Heart right ventricle (tissue), 16 donors: ENCODE data around the gene ZNF385B. TPM values are rescaled to one million over a fixed set of nuclear protein-coding genes. Genes with fewer than 3 reads are reported as not detected.

Experiments
- ATAC-seq, 8 donors: fragments of 200-7000 bp; cut with Tn5 transposase; one replicate each; pipeline ENCODE4 v1.9.1; 2020; ENCODE audit warnings: mild to moderate bottlenecking in 8 of 8, moderate library complexity in 8 of 8, moderate number of reproducible peaks in 1 of 8
- DNase-seq, 2 donors: peaks; one replicate each; pipeline ENCODE4 v3.0.0-alpha.2; 2020
- H3K27ac ChIP-seq, 10 donors: fragments of 200-600 bp; sonication (generic) in 2 of 10; one replicate each; pipeline versions ENCODE4 v1.5.0 to v1.8.0; 2020 to 2022; ENCODE audit warnings: mild to moderate bottlenecking in 3 of 10
- H3K27me3 ChIP-seq, 7 donors: fragments of 200-600 bp; one replicate each; pipeline ENCODE4 v1.8.0; 2021 to 2022; ENCODE audit warnings: mild to moderate bottlenecking in 2 of 7
- H3K36me3 ChIP-seq, 9 donors: fragments of 200-600 bp; sonication (generic) in 1 of 9; one replicate each; pipeline versions ENCODE4 v1.5.0 to v1.8.0; 2020 to 2022; ENCODE audit warnings: mild to moderate bottlenecking in 2 of 9
- H3K4me1 ChIP-seq, 9 donors: fragments of 200-600 bp; sonication (generic) in 1 of 9; one replicate each; pipeline versions ENCODE4 v1.5.0 to v1.8.0; 2020 to 2022; ENCODE audit warnings: mild to moderate bottlenecking in 4 of 9
- H3K4me3 ChIP-seq, 10 donors: fragments of 200-600 bp; sonication (generic) in 2 of 10; one replicate each; pipeline versions ENCODE4 v1.5.0 to v1.8.0; 2020 to 2022; ENCODE audit warnings: mild to moderate bottlenecking in 7 of 10, moderate library complexity in 2 of 10
- H3K9me3 ChIP-seq, 11 donors: fragments of 200-600 bp in 10 of 11; sonication (generic) in 2 of 11; one replicate each; pipeline versions ENCODE4 v1.5.0 to v1.8.0; 2013 to 2022; ENCODE audit warnings: mild to moderate bottlenecking in 2 of 11, control low read depth in 1 of 11, moderate library complexity in 1 of 11
- WGBS, 2 donors: extraction: QIAGEN DNeasy Blood & Tissue Kit; methylation state at CpG; one replicate each; pipeline ENCODE4 v1.1.7; 2013; ENCODE audit warnings: inconsistent platforms in 1 of 2; 5-methylcytosine and 5-hydroxymethylcytosine counted together
- intact Hi-C, 10 donors: fragments of 100-400 bp; cut with DNase I; formaldehyde crosslinking; loops; one replicate each; pipeline versions ENCODE4 v1.11.1 to v1.14.2; 2022
- polyA plus RNA-seq, 2 donors: library from polyadenylated mRNA; stranded (reverse); fragments of 200-250 nt; gene quantifications; one replicate each; pipeline ENCODE4 v1.2.3, GENCODE V29; 2013
- total RNA-seq, 10 donors: library from RNA; stranded (reverse); fragmentation: NEBNext Ultra II Directional in 3 of 10; extraction: Animal tissue kit (Norgen Biotek cat#: 25700) in 3 of 10; gene quantifications; one replicate each; pipeline versions ENCODE4 v1.2.1 to v1.2.4, GENCODE V29; 2021 to 2023
- TF ChIP-seq, protein P1 (sequence below), 9 donors: fragments of 200-600 bp; sonication (generic) in 2 of 9; IDR thresholded peaks; one replicate each; pipeline versions ENCODE4 v1.5.0 to v1.8.0; 2021 to 2022; ENCODE audit warnings: antibody characterized with exemption in 9 of 9, mild to moderate bottlenecking in 5 of 9, moderate library complexity in 1 of 9
- donor health status: Arrhythmogenic right ventricular cardiomyopathy.
- donor health status: ischemic (EF 13 %, LVEDD 7.1; RV severe dilation, severe dysfunction).
- donor health status: healthy with polysubstance abuse.
- donor health status: DM: no; HTN: yes; CAD: no.
- donor health status: DM: no; HTN: no; CAD: no.
- donor health status: ischemic (EF 25% LVEDD 6.9; RV normal size, moderate dysfunction).
- donor health status: ischemic (EF 25% LVEDD 5.7; RV mildly dilated, moderate dysfunction).
- donor health status: healthy.
- donor health status: DM: yes; HTN: yes; CAD: no.
- donor health status: Ischemic cardiomyopathy.
- donor health status: ischemic (EF 35%, LVEDD 5.7; RV mildly dilated, moderate dysfunction).
- donor health status: nonischemic (EF 11% LVEDD 7.7; RV severe dilation, severe dysfunction).
- donor health status: DM: yes; HTN: yes; CAD: no.
- donor health status: PGD.
- donor health status: ischemic (EF 29% LVEDD 5.4; RV normal size, mild dysfunction).
- donor health status: nonischemic (EF 23%, LVEDD 6.1; RV moderate dilation, normal function).

The ZNF385B gene
- total and polyA plus RNA-seq, 12 donors: 0.19 to 19.7 (median 1.7) TPM

DNA sequence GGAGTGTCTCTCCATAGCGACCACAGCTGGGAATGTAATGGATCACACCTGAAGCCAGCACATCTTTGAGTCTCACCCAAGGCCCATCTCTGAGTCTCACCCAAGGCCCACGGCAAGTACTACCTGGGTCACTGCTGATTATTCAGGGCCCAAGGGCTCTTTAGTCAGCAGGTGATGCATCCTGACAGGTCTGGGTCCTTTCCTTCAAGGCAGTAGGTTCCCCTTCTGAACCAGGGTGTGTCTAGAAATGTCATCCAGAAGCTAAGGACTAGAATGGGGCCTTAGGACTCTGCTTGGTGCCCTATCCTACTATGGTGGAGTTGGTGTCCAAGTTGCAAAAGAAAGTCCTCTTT is 248.1 kb downstream of the ZNF385B start:
- 95 to 97% methylated on average over 2 of the region's 2 CpGs for WGBS, 2 donors
- intact Hi-C loops: loop anchor here in 2 of 10 donors (10.0 kb wide), 2 partner anchors 132 to 188 kb away; no protein-coding TSS in a partner anchor
- Histone ChIP-seq H3K36me3 (no peaks in the 10 kb centered on the region), H3K4me1 (peaks cover 0 to under 1% (median 0%) of the 10 kb centered on the region in 9 donors), H3K27ac (no peak overlapping the region), H3K4me3 (no peak overlapping the region), H3K27me3 (no peaks in the 10 kb centered on the region), H3K9me3 (no peaks in the 10 kb centered on the region)
- ATAC-seq: peak in 1 of 8 donors; percentile 15
- TF ChIP-seq, protein P1, sequence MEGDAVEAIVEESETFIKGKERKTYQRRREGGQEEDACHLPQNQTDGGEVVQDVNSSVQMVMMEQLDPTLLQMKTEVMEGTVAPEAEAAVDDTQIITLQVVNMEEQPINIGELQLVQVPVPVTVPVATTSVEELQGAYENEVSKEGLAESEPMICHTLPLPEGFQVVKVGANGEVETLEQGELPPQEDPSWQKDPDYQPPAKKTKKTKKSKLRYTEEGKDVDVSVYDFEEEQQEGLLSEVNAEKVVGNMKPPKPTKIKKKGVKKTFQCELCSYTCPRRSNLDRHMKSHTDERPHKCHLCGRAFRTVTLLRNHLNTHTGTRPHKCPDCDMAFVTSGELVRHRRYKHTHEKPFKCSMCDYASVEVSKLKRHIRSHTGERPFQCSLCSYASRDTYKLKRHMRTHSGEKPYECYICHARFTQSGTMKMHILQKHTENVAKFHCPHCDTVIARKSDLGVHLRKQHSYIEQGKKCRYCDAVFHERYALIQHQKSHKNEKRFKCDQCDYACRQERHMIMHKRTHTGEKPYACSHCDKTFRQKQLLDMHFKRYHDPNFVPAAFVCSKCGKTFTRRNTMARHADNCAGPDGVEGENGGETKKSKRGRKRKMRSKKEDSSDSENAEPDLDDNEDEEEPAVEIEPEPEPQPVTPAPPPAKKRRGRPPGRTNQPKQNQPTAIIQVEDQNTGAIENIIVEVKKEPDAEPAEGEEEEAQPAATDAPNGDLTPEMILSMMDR (IDR thresholded peaks at IDR 0.05): no peak
- no peak for DNase-seq

DNA sequence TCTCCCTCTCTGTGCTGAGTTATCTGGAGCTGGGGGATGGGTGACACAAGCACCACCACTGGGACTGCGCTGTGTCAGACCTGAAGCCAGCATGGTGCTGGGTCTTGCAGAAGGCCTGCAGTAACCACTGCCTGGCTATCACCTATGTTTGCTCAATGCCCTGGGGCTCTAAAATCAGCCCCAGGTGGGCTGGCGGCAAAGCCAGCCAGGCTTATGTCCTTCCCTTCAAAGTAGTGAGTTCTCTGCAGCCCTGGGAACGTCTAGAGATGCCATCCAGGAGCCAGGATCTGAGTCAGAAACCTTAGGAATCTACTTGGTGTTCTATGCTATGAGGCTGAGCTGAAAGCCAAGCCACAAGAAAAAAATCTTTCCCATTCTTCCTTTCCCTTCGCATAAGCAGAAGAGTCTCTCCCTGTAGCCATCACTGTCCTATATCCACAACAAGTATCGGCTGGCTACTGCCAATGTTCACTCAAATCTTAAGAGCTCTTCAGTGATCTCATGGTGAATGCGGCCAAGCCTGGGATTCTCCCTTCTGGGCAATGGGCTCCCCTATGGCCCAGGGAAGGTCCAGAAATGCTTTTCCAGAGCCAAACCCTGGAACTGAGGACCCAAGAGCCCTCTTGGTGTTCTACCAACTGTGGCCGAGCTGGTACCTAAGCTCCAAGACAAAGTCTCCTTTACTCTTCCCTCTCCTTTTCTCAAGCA is 248.7 kb downstream of the ZNF385B start:
- WGBS, 2 donors: 79 to 84% methylated on average over 7 of the region's 7 CpGs
- peak in 2 of 8 donors; percentile 29 to 50 for ATAC-seq
- no peak overlapping the region for H3K4me3 ChIP-seq
- no peaks in the 10 kb centered on the region for H3K36me3 ChIP-seq
- no peaks in the 10 kb centered on the region for H3K9me3 ChIP-seq
- TF ChIP-seq, protein P1 (IDR thresholded peaks at IDR 0.05): no peak
- no peak overlapping the region for H3K27ac ChIP-seq
- H3K27me3 ChIP-seq: no peaks in the 10 kb centered on the region
- H3K4me1 ChIP-seq: no peaks in the 10 kb centered on the region
- no peak for DNase-seq
- intact Hi-C loops: loop anchor here in 2 of 10 donors (10.0 kb wide), 2 partner anchors 132 to 188 kb away; no protein-coding TSS in a partner anchor

DNA sequence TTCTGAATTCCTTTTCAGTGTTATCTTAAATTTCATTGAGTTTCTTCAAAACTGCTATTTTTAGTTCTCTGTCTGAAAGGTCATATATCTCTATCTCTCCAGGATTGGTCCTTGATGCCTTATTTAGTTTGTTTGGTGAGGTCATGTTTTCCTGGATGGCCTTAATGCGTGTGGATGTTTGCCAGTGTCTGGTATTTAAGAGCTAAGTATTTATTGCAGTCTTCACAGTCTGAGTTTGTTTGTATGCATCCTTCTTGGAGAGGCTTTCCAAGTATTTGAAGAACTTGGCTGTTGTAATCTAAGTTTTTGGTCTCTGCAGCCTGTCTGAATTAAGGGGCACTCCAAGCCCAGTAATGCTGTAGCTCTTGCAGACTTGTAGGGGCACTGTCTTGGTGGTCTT is 249.3 kb downstream of the ZNF385B start:
- TF ChIP-seq, protein P1 (IDR thresholded peaks at IDR 0.05): no peak
- intact Hi-C loops: loop anchor here in 2 of 10 donors (10.0 kb wide), 2 partner anchors 133 to 187 kb away; no protein-coding TSS in a partner anchor
- H3K36me3 ChIP-seq: no peaks in the 10 kb centered on the region
- no peak overlapping the region for H3K27ac ChIP-seq
- H3K4me3 ChIP-seq: no peak overlapping the region
- no peaks in the 10 kb centered on the region for H3K4me1 ChIP-seq
- DNase-seq (no peak), ATAC-seq (no peak)
- no peaks in the 10 kb centered on the region for H3K27me3 ChIP-seq
- WGBS, 2 donors: 0 to 17% methylated on average over 1 of the region's 1 CpG
- H3K9me3 ChIP-seq: no peaks in the 10 kb centered on the region

DNA sequence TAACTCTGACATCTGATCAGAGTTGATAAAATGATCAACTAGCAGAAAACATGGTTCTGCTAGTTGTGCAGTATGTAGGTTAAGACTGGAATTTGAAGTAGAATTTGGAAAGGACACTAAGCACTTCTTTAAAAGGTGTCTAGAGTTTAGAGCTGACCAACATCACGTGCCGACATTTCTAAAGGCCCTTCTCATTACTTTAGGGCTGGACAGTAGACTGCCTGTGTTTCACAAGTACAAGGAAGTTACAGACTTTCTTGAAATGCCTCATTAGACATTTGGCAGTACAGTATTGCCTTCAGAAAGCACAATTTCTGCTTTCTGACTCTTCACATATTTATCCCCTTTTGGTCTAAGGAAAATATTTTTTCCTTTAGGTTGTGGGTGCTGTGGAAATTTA is 255.3 kb downstream of the ZNF385B start:
- ATAC-seq: no peak
- intact Hi-C loops: loop anchor here in 1 of 10 donors (10.0 kb wide), 1 partner anchor 139 kb away; no protein-coding TSS in a partner anchor
- DNase-seq: no peak
- Histone ChIP-seq H3K4me3 (no peak overlapping the region), H3K27me3 (no peaks in the 10 kb centered on the region), H3K36me3 (no peaks in the 10 kb centered on the region), H3K9me3 (no peaks in the 10 kb centered on the region), H3K27ac (no peak overlapping the region), H3K4me1 (peaks cover 0 to 14% (median 0%) of the 10 kb centered on the region in 9 donors)
- WGBS, 2 donors: 52 to 84% methylated on average over 2 of the region's 2 CpGs
- TF ChIP-seq, protein P1 (IDR thresholded peaks at IDR 0.05): no peak
